Measurements from ENCODE around the gene INTS15.

The INTS15 gene

GRCh38 chr7:6642239-6642839 lies 52.5 kb downstream of the INTS15 start:
- Histone ChIP-seq H3K4me3 (ENCODE audit: low read depth, low read length) (no peak overlapping the region), H3K9me3 (no peaks in the 10 kb centered on the region; the same call in 1 of the 2 replicates), H3K4me1 (no peaks in the 10 kb centered on the region), H3K36me3 (peaks cover 79% of the 10 kb centered on the region), H3K27me3 (no peaks in the 10 kb centered on the region)
- DNase-seq: no peak
- no peak for TF ChIP-seq CTCF (IDR thresholded peaks at IDR 0.05; ENCODE audit: low read depth, low read length)

- H3K36me3 ChIP-seq: peaks cover 84% of the 10 kb centered on the region
- no peaks in the 10 kb centered on the region; the same call in 1 of the 2 replicates for H3K9me3 ChIP-seq
- no peaks in the 10 kb centered on the region for H3K27me3 ChIP-seq
- H3K4me3 ChIP-seq (ENCODE audit: low read depth, low read length): no peak overlapping the region
- no peak for TF ChIP-seq CTCF (IDR thresholded peaks at IDR 0.05; ENCODE audit: low read depth, low read length)
- no peaks in the 10 kb centered on the region for H3K4me1 ChIP-seq
- DNase-seq: no peak
These were observed 53.2 kb downstream of the INTS15 start for GRCh38 chr7:6642861-6643640.

- Histone ChIP-seq H3K4me1 (no peaks in the 10 kb centered on the region), H3K36me3 (peaks cover 91% of the 10 kb centered on the region), H3K27me3 (no peaks in the 10 kb centered on the region), H3K9me3 (no peaks in the 10 kb centered on the region; the same call in 1 of the 2 replicates), H3K4me3 (ENCODE audit: low read depth, low read length) (no peak overlapping the region)
- DNase-seq: no peak
- TF ChIP-seq CTCF (IDR thresholded peaks at IDR 0.05; ENCODE audit: low read depth, low read length): no peak
These were observed 54.2 kb downstream of the INTS15 start for GRCh38 chr7:6643915-6644625.

GRCh38 chr7:6644728-6645127 lies 54.9 kb downstream of the INTS15 start:
- Histone ChIP-seq H3K27me3 (no peaks in the 10 kb centered on the region), H3K9me3 (no peaks in the 10 kb centered on the region; the same call in 1 of the 2 replicates), H3K36me3 (peaks cover 91% of the 10 kb centered on the region), H3K4me3 (ENCODE audit: low read depth, low read length) (no peak overlapping the region), H3K4me1 (no peaks in the 10 kb centered on the region)
- DNase-seq: no peak
- no peak for TF ChIP-seq CTCF (IDR thresholded peaks at IDR 0.05; ENCODE audit: low read depth, low read length)

GRCh38 chr7:6646465-6646864 lies 56.6 kb downstream of the INTS15 start:
- no peak for TF ChIP-seq CTCF (IDR thresholded peaks at IDR 0.05; ENCODE audit: low read depth, low read length)

More at GRCh38 chr7:6646465-6646864, 56.6 kb downstream of the INTS15 start:
- DNase-seq: no peak
- H3K27me3 ChIP-seq: no peaks in the 10 kb centered on the region
- H3K9me3 ChIP-seq: no peaks in the 10 kb centered on the region
- H3K4me3 ChIP-seq (ENCODE audit: low read depth, low read length): no peak overlapping the region
- H3K4me1 ChIP-seq: no peaks in the 10 kb centered on the region
- peaks cover 89% of the 10 kb centered on the region for H3K36me3 ChIP-seq
